Smooth muscle cell of the brain vasculature (primary cell): Measurements from ENCODE around the gene MYCBP.
"Not testable (repeated sequence)": the region's sequence is repeated elsewhere in the genome, so short reads cannot be mapped to it uniquely, and the experiment has no call there.

ENCODE experiments used
- DNase-seq: peaks from one replicate; pipeline ENCODE4 v3.0.0-alpha.2; 2012; ENCODE audit warnings: low read depth, low spot score

Gene MYCBP, protein sequence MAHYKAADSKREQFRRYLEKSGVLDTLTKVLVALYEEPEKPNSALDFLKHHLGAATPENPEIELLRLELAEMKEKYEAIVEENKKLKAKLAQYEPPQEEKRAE

DNA sequence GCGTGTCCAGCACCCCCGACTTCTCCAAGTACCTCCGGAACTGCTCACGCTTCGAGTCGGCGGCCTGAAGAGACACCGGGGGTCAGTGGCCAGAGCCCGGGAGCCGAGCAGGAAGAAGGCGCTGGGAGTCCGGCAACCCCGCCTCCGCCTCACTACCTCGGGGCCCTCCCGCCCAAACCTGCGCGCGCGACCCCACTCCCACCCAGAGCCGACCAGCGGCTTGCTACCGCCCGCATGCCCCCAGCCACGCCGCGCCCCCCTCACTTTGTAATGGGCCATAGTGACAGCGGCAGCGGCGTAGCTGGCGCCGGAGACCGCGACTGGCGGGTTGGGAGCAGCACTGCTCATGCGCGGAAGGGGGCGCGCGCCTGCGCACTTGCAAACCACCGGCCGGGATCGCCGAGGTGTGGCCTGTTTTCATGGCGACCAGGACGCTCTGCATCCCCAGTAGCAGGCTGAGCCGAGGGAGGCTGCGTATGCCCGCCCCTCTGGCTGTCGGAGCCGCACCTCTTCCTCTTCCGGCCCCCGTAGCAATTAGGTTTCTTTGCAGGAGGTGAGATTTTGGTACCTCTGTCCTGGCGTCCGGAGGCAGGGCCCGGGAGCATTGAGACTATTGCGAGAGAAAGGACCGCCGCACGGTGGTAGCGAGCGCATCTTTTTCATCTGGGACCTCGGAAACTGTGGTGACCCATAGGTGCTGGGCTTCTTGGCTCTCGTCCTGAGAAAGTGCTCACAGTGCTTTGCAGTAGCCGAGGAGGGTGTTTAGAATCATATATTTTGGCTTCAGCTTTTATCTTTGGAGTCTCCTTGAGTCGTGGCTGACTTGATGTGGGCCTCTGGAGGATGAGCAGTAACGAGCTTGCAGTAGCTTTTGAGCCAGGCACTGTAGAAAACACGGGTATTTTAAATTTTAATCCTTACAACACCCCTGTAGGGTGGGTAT is at the start of gene MYCBP:
TSS of gene MYCBP (minus strand) at position 322 of the 943 bp plus-strand sequence. CDS start at position 279, 43 bp downstream.
- peak; percentile 82 for DNase-seq

GRCh38 chr1:38919130-38919529 is 46.0 kb upstream of the MYCBP start:
- no peak for DNase-seq

- no peak for DNase-seq
Measured at GRCh38 chr1:38918568-38918967, 45.4 kb upstream of the MYCBP start.

DNA sequence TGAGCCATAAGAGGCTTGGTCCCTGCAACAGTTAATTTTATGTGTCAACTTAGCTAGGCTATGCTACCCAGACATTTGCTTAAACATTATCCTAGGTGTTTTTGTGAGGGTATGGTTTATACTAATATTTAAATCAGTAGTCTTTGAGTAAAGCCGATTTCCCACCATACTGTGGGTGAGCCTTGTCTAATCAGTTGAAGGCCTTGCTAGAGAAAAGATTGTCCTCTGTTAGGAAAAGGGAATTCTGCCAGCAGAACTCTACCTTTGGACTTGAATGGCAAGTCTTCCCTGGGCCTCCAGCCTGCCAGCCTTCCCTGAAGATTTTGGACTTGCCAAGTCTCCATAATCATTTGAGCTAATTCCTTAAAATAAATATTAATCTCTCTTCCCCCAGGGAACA is 44.6 kb upstream of the MYCBP start:
- no peak for DNase-seq

- no peak for DNase-seq
Measured at GRCh38 chr1:38917337-38917736, 44.2 kb upstream of the MYCBP start.

- DNase-seq = no peak
Measured at GRCh38 chr1:38915352-38915948, 42.3 kb upstream of the MYCBP start.

DNA sequence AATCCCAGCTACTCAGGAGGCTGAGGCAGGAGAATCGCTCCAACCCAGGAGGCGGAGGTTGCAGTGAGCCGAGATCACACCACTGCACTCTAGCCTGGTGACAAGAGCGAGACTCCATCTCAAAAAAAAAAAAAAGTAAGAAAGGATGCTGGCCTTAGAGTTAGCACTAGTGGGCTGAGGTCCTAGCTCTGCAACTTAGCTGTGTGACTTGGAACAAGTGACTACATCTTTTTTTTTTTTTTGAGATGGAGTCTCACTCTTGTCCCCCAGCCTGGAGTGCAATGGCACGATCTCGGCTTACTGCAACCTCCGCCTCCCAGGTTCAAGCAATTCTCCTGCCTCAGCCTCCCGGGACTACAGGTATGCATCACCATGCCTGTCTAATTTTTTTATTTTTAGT is 41.8 kb upstream of the MYCBP start:
- DNase-seq = not testable (repeated sequence)

- no peak for DNase-seq
Measured at GRCh38 chr1:38908821-38909220, 35.7 kb upstream of the MYCBP start.

DNA sequence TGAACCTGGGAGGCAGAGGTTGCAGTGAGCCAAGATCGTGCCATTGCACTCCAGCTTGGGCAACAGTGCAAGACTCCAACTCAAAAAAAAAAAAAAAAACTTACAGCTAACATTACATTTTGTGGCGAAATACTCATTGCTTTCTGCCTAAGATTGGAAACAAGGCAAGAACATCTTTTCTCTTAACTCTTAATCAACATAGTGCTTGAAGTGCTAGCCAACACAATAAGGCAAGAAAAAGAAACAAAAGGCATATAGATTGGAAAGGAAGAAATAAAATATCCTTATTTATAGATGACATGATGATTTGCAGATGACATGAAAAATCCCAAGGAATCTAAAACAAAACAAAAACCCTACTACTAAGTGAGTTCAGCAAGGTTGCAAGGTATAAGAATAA is 32.8 kb upstream of the MYCBP start:
- DNase-seq = no peak

DNA sequence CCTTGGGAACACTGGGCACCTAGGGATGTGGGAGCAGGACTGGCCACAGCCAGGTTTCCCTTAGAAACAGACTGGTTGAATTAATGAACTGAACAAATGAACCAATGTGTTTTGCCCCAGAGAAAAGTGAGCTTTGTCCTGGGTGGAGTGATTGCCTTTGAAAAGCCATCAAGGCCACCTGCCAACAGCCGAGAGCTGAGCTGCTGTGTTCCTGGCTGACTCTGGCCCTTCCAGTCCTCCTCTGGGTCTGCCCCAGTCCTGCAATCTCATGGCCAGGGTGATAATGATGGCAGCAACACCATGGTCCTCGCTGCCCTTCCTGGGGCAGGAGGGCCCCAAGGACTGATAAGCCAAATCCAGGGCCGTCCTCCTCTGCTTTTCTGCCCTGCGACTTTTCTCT is 26.4 kb upstream of the MYCBP start:
- no peak for DNase-seq

DNA sequence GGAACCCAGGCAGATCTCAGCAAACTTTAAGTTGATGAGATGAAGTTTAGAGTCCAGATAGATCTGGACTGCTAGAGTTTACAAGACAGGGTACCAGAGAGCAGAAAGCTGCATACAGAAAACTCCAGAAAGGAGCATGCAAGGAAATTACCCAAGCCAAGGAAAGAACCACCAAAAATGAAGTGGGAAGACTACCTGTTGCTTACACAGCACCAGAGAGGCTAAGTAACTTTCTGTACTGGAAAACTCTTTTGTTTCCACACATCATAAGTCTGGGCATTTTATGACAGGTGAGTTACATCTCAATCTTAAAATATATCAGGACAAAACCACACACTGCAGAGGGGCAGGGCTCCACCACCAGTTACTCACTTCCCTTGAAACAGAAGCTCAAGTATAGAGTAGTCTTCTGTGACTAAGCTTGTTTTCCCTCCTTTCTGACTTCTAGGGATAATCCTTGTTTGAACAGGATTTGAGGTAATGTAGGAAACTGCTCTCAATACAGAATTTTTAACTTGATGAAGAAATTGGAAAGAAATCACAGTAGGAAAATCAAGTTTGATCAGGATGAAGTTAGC is 25.6 kb upstream of the MYCBP start:
- no peak for DNase-seq

- DNase-seq = no peak
Measured at GRCh38 chr1:38896169-38896568, 23.0 kb upstream of the MYCBP start.

GRCh38 chr1:38892976-38893375 is 19.8 kb upstream of the MYCBP start:
- no peak for DNase-seq

DNA sequence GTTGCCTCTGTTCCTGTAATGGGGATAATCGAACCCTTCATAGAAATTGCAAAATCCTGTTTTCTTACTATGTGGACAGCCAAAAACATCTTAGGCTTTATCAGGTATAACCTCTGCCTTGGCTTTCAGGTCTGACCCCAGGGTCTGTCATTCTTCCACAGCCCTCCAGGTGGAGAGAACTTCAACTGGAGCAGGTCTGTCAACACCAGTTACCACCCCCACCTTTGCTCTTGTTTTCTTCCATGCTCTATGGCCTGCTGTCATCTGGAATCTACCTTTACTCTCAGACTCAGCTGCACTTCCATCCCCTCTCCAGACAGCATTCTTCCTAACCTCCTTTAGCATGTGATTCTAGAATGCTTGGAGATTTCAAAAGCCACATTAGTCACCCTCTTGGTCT is 18.6 kb upstream of the MYCBP start:
- DNase-seq = no peak

- DNase-seq = no peak
Measured at GRCh38 chr1:38889589-38889988, 16.4 kb upstream of the MYCBP start.

GRCh38 chr1:38888423-38889333 is 15.5 kb upstream of the MYCBP start:
- DNase-seq = no peak

- no peak for DNase-seq
Measured at GRCh38 chr1:38885092-38885491, 11.9 kb upstream of the MYCBP start.

- DNase-seq = no peak
Measured at GRCh38 chr1:38881487-38881886, 8.3 kb upstream of the MYCBP start, which contains the start of gene GJA9. Gene GJA9, minus strand, starts transcription at chr1:38881587. Its CDS starts 5,489 bp downstream, at chr1:38876098.

GRCh38 chr1:38875811-38876210 is 2.7 kb upstream of the MYCBP start:
- no peak for DNase-seq

- DNase-seq = no peak
Measured at GRCh38 chr1:38872401-38873026, 634 bp downstream of the MYCBP start.

GRCh38 chr1:38870996-38871395 is 2.2 kb downstream of the MYCBP start:
- DNase-seq = no peak
